ENCODE data around the gene CPAMD8.

- TF ChIP-seq MEF2A (IDR thresholded peaks at IDR 0.05; ENCODE audit: insufficient read depth, low read depth, low read length): no peak
- TF ChIP-seq ATF2 (IDR thresholded peaks at IDR 0.05; ENCODE audit: low read length): no peak
- no peak for TF ChIP-seq YY1 (IDR thresholded peaks at IDR 0.05; ENCODE audit: low read depth, low read length)
- no peak for TF ChIP-seq ZNF274 (IDR thresholded peaks at IDR 0.05; ENCODE audit: insufficient read depth, insufficient read length)
- no peak for TF ChIP-seq CREB1 (IDR thresholded peaks at IDR 0.05; ENCODE audit: low read depth)
- TF ChIP-seq JUNB (IDR thresholded peaks at IDR 0.05): no peak
- TF ChIP-seq EGR1 (IDR thresholded peaks at IDR 0.05; ENCODE audit: borderline replicate concordance in 1 of 2, low read depth in 2 of 2, low read length in 2 of 2): no peak
- TF ChIP-seq CTCF (IDR thresholded peaks at IDR 0.05 in 2 of 3, conservative IDR thresholded peaks at IDR 0.05 in 1 of 3; ENCODE audit: control insufficient read depth in 2 of 3, extremely low read depth in 1 of 3, insufficient read depth in 1 of 3, low read depth in 3 of 3, low read length in 3 of 3): no peak
- no peak for TF ChIP-seq RBBP5 (conservative IDR thresholded peaks at IDR 0.05)
These were observed 10.0 kb upstream of the CPAMD8 start for GRCh38 chr19:17036640-17037039.

Measured in GM12878 (cell line).